CD4-positive, alpha-beta T cell treated with Interleukin-21 for 1 hour (primary cell): ENCODE results near the gene RYK.
"Not testable (repeated sequence)": the region's sequence is repeated elsewhere in the genome, so short reads cannot be mapped to it uniquely, and the experiment has no call there.

ENCODE experiments used
- DNase-seq: peaks from one replicate; pipeline ENCODE4 v3.0.0-alpha.2; 2020

RYK gene

GRCh38 chr3:134253475-134254226 is 3.0 kb upstream of the RYK start:
- DNase-seq: no peak

- no peak for DNase-seq
Observed at GRCh38 chr3:134252766-134253165, 2.1 kb upstream of the RYK start.

- no peak for DNase-seq
Observed at GRCh38 chr3:134251731-134252391, 1.2 kb upstream of the RYK start.

- DNase-seq: peak; percentile 41
Observed at GRCh38 chr3:134249935-134250716, 533 bp downstream of the RYK start.

- no peak for DNase-seq
Observed at GRCh38 chr3:134249296-134249841, 1.3 kb downstream of the RYK start.

- DNase-seq: no peak
Observed at GRCh38 chr3:134244921-134245320, 5.7 kb downstream of the RYK start.

GRCh38 chr3:134242649-134243617 is 7.7 kb downstream of the RYK start:
- no peak for DNase-seq

GRCh38 chr3:134239538-134239937 is 11.1 kb downstream of the RYK start:
- no peak for DNase-seq

GRCh38 chr3:134237454-134238145 is 13.1 kb downstream of the RYK start:
- DNase-seq: no peak

GRCh38 chr3:134236505-134237170 is 14.0 kb downstream of the RYK start:
- DNase-seq: no peak

GRCh38 chr3:134235577-134236076 is 15.0 kb downstream of the RYK start:
- no peak for DNase-seq

- no peak for DNase-seq
Observed at GRCh38 chr3:134232951-134233350, 17.7 kb downstream of the RYK start.

GRCh38 chr3:134232151-134232550 is 18.5 kb downstream of the RYK start:
- no peak for DNase-seq

GRCh38 chr3:134231131-134231530 is 19.5 kb downstream of the RYK start:
- no peak for DNase-seq

GRCh38 chr3:134229038-134229437 is 21.6 kb downstream of the RYK start:
- DNase-seq: no peak

GRCh38 chr3:134228479-134228878 is 22.2 kb downstream of the RYK start:
- DNase-seq: no peak

- no peak for DNase-seq
Observed at GRCh38 chr3:134228035-134228434, 22.6 kb downstream of the RYK start.

- DNase-seq: not testable (repeated sequence)
Observed at GRCh38 chr3:134224796-134225156, 25.9 kb downstream of the RYK start.

GRCh38 chr3:134222835-134223234 is 27.8 kb downstream of the RYK start:
- no peak for DNase-seq

GRCh38 chr3:134216851-134217250 is 33.8 kb downstream of the RYK start:
- DNase-seq: no peak

GRCh38 chr3:134216191-134216764 is 34.4 kb downstream of the RYK start:
- DNase-seq: no peak
